GM19025 (cell line): Measurements from ENCODE around the gene KLHL10.
"Not testable (repeated sequence)": the region's sequence is repeated elsewhere in the genome, so short reads cannot be mapped to it uniquely, and the experiment has no call there.

Experiments
- ATAC-seq: cut with Tn5 transposase; IDR thresholded peaks from one replicate; pipeline ENCODE4 v1.9.1; 2021; ENCODE audit warnings: mild to moderate bottlenecking, low read depth, moderate library complexity; ENCODE audit not compliant: unreplicated experiment

KLHL10 gene

GRCh38 chr17:41849251-41849990 is 11.8 kb downstream of the KLHL10 start:
- no peak for ATAC-seq

DNA sequence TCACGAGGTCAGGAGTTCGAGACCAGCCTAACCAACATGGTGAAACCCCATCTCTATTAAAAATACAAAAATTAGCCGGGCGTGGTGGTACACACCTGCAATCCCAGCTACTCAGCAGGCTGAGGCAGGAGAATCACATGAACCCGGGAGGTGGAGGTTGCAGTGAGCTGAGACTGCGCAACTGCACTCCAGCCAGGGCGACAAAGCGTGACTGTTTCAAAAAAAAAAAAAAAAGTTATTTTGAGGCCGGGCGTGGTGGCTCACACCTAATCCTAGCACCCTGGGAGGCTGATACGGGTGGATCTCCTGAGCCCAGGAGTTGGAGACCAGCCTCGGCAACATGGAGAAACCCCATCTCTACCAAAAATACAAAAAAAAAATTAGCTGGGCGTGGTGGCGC is 13.8 kb downstream of the KLHL10 start:
- not testable (repeated sequence) for ATAC-seq

DNA sequence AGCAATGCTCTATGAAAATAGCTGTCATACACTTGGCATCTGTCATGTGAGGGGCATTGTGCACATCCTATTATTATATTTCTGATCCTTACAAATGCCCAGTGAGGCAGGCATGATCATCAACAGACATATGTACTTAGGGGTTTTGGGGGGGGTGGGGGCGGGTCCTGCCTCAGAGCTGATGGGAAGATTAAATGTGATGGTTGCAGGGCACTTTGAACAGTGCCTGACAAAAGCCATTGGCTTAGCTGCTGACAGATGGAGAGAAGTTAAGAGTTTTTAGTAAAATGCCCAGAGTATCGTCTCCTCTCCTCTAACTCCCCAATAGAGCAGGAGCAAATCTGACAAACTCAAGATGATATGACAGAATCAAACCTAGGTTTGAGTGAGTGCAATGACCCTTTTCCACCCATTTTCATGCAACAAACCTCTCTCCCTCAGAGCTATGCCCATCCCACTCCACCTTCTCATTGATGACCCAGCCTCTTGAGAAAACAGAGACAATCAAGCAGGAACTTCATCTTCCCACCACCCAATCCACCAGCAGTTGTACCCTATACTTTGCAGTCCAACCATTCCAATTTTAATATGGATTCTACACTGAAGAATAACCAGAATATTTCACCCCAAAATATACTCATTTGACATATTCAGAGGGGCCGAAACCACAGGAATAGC is 22.8 kb downstream of the KLHL10 start:
- no peak for ATAC-seq

DNA sequence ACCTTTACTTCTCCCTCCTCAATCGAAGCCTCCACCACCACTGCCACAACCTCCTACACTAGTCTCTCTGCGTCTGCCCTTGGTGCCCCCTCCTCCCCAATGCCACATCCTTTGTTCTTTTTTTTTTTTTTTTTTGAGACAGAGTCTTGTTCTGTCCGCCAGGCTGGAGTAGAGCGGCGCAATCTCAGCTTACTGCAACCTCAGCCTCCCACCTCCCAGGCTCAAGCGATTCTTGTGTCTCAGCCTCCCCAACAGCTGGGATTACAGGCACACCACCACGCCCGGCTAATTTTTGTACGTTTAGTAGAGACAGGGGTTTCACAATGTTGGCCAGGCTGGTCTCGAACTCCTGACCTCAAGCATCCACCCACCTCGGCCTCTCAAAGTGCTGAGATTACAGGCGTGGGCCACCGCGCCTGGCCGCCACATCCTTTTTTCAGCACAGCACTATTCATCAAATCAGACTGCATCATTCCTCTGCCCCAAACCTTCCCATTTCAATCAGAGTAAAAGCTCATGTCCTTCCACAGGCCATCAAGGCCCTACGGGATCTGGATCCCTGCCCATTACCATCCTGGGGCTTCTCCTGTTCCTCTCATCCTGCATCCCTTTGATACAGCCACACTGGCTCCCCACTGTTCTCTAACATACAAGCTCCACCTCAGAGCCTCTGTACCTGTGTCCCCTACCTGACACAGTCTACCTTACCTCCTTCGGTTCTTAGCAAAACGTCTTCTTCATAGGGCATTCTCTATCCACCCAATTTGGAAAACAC is 25.6 kb downstream of the KLHL10 start:
- ATAC-seq, result no peak

GRCh38 chr17:41864498-41864835 is 26.8 kb downstream of the KLHL10 start:
- ATAC-seq, result no peak

- ATAC-seq, result peak; percentile 87
These were observed 27.4 kb downstream of the KLHL10 start, which contains the start of gene KLHL11 for GRCh38 chr17:41864836-41865595. TSS of gene KLHL11 (minus strand) at chr17:41865423. CDS start at chr17:41865370, 53 bp downstream.

GRCh38 chr17:41865596-41865893 is 27.9 kb downstream of the KLHL10 start:
- no peak for ATAC-seq

DNA sequence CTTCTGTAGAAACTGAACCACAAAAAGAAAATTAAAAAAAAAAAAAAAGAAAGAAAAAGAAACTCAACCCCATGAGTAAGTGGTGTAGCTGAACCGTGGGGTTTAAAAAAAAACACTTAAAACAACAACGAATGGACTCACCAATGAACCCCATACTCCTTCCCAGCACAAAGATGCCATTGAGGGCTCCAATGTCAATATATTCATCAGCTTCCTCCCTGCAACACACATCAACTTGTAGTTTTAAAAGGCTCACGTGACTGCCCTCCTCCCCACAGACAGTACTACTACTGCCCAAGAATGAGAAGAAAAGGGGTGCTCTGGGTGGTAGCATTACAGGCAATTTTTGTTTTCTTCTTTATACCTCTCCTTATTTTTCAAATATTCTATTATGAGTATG is 30.9 kb downstream of the KLHL10 start:
- ATAC-seq, result no peak

GRCh38 chr17:41869426-41869825 is 31.8 kb downstream of the KLHL10 start:
- no peak for ATAC-seq

- ATAC-seq, result no peak
These were observed 32.5 kb downstream of the KLHL10 start for GRCh38 chr17:41870097-41870496.

- ATAC-seq, result no peak
These were observed 33.0 kb downstream of the KLHL10 start for GRCh38 chr17:41870627-41871026.

GRCh38 chr17:41871789-41872188 is 34.2 kb downstream of the KLHL10 start:
- no peak for ATAC-seq

GRCh38 chr17:41873559-41874292 is 36.1 kb downstream of the KLHL10 start:
- no peak for ATAC-seq

- not testable (repeated sequence) for ATAC-seq
These were observed 36.7 kb downstream of the KLHL10 start for GRCh38 chr17:41874293-41874670.

GRCh38 chr17:41880130-41880529 is 42.5 kb downstream of the KLHL10 start:
- ATAC-seq, result no peak

GRCh38 chr17:41882756-41883155 is 45.1 kb downstream of the KLHL10 start:
- no peak for ATAC-seq

DNA sequence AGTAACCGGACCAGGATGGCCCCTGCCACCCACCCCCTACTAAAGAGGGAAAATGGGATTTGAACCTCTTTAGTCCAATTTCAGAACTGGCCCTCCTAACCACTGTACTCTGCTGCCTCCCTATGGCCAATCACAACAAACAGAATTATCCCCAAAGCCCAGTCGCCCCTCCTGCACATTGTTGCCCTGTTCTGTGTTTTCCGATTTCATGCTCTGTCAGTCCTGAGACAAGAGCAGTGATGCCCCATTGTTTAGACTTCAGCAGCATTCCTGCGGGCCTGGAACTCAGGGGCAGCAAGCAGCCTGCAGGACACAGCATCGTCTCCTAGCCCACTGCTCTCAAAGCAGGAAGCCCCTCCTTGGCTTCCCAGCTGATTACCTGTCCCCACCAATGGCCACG is 48.1 kb downstream of the KLHL10 start:
- ATAC-seq, result no peak

DNA sequence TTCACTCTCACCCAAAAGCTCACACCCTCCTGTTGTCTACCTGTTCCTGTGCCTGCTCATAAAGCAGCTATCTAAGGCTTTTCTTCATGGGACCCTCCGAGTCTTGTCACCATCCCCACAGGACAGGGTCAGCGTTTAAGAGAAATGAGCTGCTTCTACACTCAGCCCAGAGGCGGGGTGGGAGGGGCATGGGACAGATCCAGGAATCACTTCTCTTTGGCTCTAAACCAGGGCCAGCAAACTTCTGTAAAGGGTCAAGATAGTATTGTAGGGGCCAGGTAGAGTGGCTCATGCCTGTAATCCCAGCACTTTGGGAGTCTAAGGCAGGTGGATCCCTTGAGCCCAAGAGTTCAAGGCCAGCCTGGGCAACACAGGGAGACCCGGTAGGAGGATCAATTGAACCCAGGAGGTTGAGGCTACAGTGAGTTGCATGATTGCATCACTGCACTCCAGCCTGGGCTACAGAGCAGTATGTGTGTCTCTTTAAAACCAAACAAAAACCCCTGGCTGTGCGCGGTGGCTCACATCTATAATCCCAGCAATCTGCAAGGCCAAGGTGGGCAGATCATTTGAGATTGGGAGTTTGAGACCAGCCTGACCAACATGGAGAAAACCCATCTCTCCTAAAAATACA is 50.8 kb downstream of the KLHL10 start:
- ATAC-seq, result no peak

- ATAC-seq, result no peak
These were observed 53.8 kb downstream of the KLHL10 start for GRCh38 chr17:41891135-41892020.
